Mesodermal cell (in vitro differentiated cells): ENCODE data around the gene RTN4.
"Not testable (repeated sequence)": the region's sequence is repeated elsewhere in the genome, so short reads cannot be mapped to it uniquely, and the experiment has no call there.

Experiments
- H3K27ac ChIP-seq: 2 replicates; pipeline ENCODE4 v1.7.0; 2013; ENCODE audit warnings: mild to moderate bottlenecking, low read depth, low read length, moderate library complexity; ENCODE audit not compliant: severe bottlenecking
- H3K36me3 ChIP-seq: 2 replicates; pipeline ENCODE4 v1.7.1; 2013; ENCODE audit warnings: mild to moderate bottlenecking, low read length, moderate library complexity; ENCODE audit not compliant: control insufficient read depth, insufficient read depth
- H3K4me1 ChIP-seq: one replicate; pipeline ENCODE4 v1.7.1; 2013; ENCODE audit warnings: mild to moderate bottlenecking, low read length; ENCODE audit not compliant: insufficient read depth, control insufficient read depth, poor library complexity, severe bottlenecking
- H3K4me3 ChIP-seq: 2 replicates; pipeline ENCODE4 v1.7.0; 2013; ENCODE audit warnings: low read length, control low read depth, mild to moderate bottlenecking; ENCODE audit not compliant: insufficient read depth, poor library complexity, severe bottlenecking; ENCODE audit errors: extremely low read depth
- H3K9me3 ChIP-seq: 2 replicates; pipeline ENCODE4 v1.7.1; 2013; ENCODE audit warnings: mild to moderate bottlenecking, low read length, moderate library complexity; ENCODE audit not compliant: control insufficient read depth
- WGBS, 2 experiments: methylation state at CpG; one replicate each; pipeline ENCODE4 v1.1.5; 2013; ENCODE audit warnings: missing lambda C conversion rate in 2 of 2; ENCODE audit not compliant: insufficient coverage in 2 of 2; 5-methylcytosine and 5-hydroxymethylcytosine counted together

RTN4 gene

DNA sequence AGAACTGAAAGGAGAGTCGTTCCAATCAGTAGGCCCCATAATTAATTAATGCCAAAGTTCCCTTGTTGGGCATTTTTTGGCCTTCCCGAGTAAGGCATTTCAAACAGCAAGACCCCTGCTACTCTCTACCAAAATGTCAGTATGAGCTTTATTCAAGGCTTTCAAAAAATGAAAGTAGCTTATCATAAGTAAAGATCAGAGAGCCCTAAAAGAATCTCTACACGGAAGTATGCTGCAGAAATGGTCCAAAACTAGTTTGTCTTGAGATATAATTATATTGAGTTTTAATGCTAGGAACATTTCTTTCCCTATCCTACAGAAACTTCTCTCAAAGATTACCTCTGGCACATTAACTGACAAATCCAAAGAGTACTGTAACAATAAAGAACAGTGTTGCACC lies 43.9 kb downstream of the RTN4 start:
- Histone ChIP-seq H3K4me3 (no peak overlapping the region), H3K27ac (no peak overlapping the region), H3K9me3 (no peaks in the 10 kb centered on the region), H3K36me3 (no peaks in the 10 kb centered on the region), H3K4me1 (peaks cover 37% of the 10 kb centered on the region)
- WGBS, 2 experiments: no CpG with 5 or more reads among the region's 3 CpGs

DNA sequence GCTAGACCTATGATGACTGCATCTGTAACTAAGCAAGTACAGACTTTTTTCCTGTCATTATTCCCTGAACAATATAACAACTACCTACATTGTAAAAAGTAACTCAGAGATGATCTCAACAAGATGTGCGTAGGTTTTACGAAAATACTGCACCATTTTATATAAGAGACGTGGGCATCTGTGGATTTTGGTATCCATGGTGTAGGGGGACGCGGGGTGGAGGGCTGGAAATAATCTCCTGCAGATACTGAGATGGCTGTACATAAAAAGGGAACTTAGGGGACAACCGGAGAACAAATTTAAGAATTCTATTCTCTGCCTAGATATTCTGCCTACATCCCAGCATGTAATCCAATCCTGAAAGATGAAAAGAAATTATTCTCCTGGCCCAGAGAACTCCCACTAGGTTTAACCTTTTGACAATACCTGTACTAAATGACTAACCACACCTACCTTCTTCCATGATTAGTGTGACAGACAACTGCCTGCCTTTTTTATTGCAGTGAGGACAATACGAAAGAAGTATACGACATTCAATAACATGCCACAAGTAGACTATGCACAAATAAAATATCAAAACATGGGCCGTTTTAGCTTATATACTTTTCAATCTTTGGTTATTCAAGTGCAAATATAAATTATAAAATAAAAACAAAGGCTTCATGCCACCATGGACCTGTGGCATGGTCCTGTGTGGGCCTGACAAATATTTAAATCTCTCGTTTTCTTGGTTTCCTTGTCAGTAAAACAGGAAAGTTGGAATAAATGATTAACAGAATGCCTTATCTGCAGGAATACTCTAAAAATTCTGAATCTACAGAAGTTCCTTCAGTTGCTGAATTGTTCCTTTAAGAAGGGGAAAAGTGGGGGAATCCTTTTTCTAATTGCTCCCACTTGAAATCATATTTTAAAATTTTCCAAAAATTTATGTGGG lies 46.3 kb downstream of the RTN4 start:
- H3K36me3 ChIP-seq: no peaks in the 10 kb centered on the region
- no peaks in the 10 kb centered on the region for H3K9me3 ChIP-seq
- WGBS, 2 experiments: 95 to 96% methylated on average over 5 of the region's 10 CpGs
- peaks cover 26% of the 10 kb centered on the region for H3K4me1 ChIP-seq
- no peak overlapping the region for H3K4me3 ChIP-seq
- H3K27ac ChIP-seq: no peak overlapping the region

DNA sequence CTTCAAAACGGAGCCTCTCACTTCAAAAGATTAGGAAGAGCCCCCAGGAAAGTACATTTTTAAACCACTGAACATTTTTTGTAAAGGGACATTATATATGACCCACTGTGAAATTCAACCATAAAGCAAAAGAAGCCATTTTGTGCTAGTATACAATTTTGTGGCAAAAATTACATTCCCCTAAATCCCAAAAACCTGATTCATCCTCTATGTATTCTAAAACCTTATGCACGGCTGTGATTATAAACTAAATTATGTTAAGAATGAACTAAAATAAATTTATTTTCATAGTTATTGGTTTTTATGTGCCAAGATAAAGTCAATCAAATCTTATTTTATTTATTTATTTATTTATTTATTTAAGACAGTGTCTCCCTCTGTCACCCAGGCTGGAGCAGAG lies 48.5 kb downstream of the RTN4 start:
- Histone ChIP-seq H3K36me3 (peaks cover 5% of the 10 kb centered on the region), H3K27ac (no peak overlapping the region), H3K4me1 (peaks cover 15% of the 10 kb centered on the region)

DNA sequence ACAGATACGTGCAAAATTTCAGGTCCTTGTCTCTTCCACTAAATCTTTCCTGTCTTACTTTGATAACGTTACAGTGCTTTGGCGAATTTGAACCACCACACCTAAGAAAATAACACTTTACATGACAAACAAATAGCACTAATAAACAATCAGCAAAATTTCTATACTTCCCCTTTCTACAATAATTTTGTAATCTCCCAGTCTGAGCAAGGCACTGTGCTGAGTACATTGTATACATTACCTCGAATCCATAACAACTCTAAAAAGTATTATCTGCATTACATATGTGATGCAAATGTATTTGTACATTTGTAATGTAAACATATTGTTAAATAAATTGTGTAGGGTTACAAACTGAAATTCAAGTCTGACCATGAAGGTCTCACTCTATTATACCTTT lies 49.9 kb downstream of the RTN4 start:
- WGBS, 2 experiments: 85 to 93% methylated on average over 3 of the region's 4 CpGs
- Histone ChIP-seq H3K36me3 (peaks cover 5% of the 10 kb centered on the region), H3K9me3 (no peaks in the 10 kb centered on the region), H3K4me1 (peaks cover 11% of the 10 kb centered on the region), H3K27ac (no peak overlapping the region), H3K4me3 (no peak overlapping the region)

More for the DNA sequence above, 48.5 kb downstream of the RTN4 start:
- H3K4me3 ChIP-seq: no peak overlapping the region
- WGBS, 2 experiments: no CpG with 5 or more reads among the region's 2 CpGs
- H3K9me3 ChIP-seq: no peaks in the 10 kb centered on the region

DNA sequence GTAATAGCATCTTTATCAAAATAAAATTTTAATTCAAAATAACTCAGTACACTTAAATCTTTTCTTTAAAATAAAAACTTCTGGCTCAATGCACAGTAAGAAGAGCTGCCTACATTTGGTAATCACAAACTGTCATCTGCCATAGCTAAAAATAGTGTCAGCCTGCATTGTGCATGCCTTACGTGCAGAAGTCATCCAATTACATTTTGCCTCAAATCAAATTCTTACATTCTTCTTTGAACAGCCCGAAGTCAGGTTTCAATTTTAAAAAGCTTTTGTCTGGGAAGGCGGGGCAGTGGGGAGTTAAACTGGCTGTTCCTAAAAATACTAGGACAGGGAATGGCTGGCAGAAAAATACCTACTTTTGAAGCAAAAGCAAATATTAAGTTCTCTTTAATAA lies 51.1 kb downstream of the RTN4 start:
- Histone ChIP-seq H3K4me3 (no peak overlapping the region), H3K9me3 (no peaks in the 10 kb centered on the region), H3K4me1 (peaks cover 11% of the 10 kb centered on the region), H3K27ac (no peak overlapping the region), H3K36me3 (peaks cover 5% of the 10 kb centered on the region)
- no CpG with 5 or more reads among the region's 3 CpGs for WGBS, 2 experiments

DNA sequence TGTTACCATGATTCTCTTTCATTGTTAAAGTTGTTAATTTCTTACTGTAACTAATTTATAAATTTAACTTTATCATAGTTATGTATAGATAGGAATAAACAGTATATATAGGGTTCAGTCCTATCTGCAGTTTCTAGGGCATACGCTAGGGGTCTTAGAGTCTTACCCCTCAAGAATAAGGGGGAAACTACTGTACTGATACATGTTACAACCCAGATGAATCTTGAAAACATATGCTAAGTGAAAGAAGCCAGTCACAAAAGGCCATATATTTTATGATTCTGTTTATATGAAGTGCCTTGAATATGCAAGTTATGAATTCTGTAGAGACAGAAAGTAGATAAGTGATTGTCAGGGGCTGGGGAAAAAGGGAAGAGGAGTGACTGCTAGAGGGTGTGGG lies 52.4 kb downstream of the RTN4 start:
- H3K4me3 ChIP-seq: no peak overlapping the region
- H3K9me3 ChIP-seq: no peaks in the 10 kb centered on the region
- peaks cover 11% of the 10 kb centered on the region for H3K4me1 ChIP-seq
- WGBS, 2 experiments: 80% methylated on average over 1 of the region's 1 CpG; no CpG with 5 or more reads in 1 of the 2 experiments
- no peak overlapping the region for H3K27ac ChIP-seq
- H3K36me3 ChIP-seq: peaks cover 8% of the 10 kb centered on the region

DNA sequence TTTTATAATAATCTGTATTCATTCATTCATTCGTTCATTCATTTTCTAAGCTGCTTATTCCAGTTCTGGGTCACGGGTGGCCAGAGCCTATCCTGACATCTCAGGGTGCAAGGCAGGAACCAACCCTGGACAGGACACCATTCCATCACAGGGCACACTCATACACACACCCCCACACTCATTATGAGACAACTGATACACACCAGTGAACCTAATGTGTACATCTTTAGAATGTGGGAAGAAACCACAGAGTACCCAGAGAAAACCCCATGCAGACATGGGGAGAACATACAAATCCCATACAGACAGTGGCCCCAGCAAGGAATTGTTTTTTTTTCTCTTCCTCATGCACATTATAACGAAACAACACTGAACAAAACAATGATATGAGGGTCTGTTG lies 54.7 kb downstream of the RTN4 start:
- Histone ChIP-seq H3K9me3 (no peaks in the 10 kb centered on the region), H3K4me1 (peaks cover 7% of the 10 kb centered on the region), H3K36me3 (peaks cover 8% of the 10 kb centered on the region), H3K4me3 (no peak overlapping the region), H3K27ac (no peak overlapping the region)
- no CpG with 5 or more reads among the region's 3 CpGs for WGBS, 2 experiments

DNA sequence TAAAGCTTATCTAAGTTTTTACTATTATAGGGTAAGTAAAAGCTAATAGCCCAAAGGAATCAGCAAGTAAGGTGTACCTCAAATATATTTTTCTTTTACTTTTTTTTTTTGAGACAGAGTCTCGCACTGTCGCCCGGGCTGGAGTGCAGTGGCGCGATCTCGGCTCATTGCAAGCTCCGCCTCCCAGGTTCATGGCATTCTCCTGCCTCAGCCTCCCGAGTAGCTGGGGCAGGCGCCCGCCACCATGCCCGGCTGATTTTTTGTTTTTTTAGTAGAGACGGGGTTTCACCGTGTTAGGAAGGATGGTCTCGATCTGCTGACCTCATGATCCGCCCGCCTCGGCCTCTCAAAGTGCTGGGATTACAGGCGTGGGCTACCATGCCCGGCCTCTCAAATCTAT lies 59.6 kb downstream of the RTN4 start:
- H3K27ac ChIP-seq, H3K9me3 ChIP-seq, H3K4me3 ChIP-seq, H3K4me1 ChIP-seq: not testable (repeated sequence)
- 87 to 93% methylated on average over 14 to 18 of the region's 19 CpGs for WGBS, 2 experiments
- peaks cover 21% of the 10 kb centered on the region for H3K36me3 ChIP-seq

DNA sequence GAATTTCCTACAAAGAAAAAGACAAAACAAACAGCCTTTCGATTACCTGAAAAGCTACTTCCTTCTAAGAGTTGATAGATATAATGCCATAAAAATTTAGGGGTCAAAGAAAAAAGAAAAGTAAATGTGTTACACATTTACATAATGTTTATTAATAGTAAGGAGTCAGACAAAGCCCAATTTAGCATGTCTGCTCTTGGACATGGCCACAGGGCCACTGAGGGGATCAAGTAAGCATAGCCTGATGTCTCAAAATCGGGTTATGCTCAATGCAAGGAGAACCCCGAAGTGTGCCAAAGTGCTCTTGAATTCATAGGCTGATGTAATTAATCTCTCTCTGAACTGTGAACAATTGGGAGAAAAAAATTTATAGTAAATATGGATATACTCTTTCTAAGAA lies 61.6 kb downstream of the RTN4 start:
- 100% methylated on average over 2 of the region's 3 CpGs; no CpG with 5 or more reads in 1 of the 2 experiments for WGBS, 2 experiments
- Histone ChIP-seq H3K4me1 (peaks cover 11% of the 10 kb centered on the region), H3K9me3 (no peaks in the 10 kb centered on the region), H3K27ac (no peak overlapping the region), H3K36me3 (peaks cover 30% of the 10 kb centered on the region), H3K4me3 (no peak overlapping the region)

DNA sequence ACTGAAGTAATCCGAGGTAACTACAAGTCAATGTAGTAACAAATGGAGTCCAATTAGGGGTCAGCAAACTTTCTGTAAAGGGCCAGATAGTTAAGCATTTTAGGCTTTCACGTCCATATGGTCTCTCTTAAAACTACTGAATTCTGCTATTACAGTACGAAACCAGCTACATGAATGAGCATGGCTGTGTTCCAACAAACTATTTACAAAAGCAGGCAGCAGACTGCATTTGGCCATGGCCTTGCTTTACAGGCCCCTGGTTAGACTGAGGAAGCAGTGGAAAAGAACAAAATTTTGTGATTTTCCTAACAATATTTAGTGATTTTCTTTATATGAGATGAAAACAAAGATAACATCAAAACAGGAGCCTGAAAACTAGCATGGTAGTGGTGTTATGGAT lies 64.0 kb downstream of the RTN4 start:
- Histone ChIP-seq H3K27ac (no peak overlapping the region), H3K36me3 (peaks cover 49% of the 10 kb centered on the region)
- WGBS, 2 experiments: 94 to 97% methylated on average over 2 to 3 of the region's 3 CpGs

DNA sequence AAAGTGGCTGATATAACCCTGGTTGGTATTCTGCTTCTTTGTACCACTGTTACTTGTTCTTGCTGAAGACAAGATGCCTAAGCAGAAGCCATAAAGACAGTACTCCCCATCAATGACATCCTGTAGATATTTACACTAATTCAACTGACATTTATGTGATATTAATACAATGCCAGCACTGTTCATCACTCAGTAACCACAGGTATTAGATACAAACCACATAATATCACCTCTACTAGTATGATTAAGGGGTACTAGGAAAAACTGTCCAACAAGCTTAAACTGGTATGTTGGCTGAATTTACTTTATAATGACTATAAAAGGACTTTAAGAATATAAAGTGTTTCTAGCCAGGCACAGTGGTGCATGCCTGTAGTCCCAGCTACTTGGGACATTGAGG lies 65.8 kb downstream of the RTN4 start:
- H3K36me3 ChIP-seq: peaks cover 63% of the 10 kb centered on the region
- H3K27ac ChIP-seq: no peak overlapping the region
- no peaks in the 10 kb centered on the region for H3K9me3 ChIP-seq
- H3K4me1 ChIP-seq: peaks cover 11% of the 10 kb centered on the region
- H3K4me3 ChIP-seq: no peak overlapping the region

More for the DNA sequence above, 64.0 kb downstream of the RTN4 start:
- peaks cover 11% of the 10 kb centered on the region for H3K4me1 ChIP-seq
- H3K4me3 ChIP-seq: no peak overlapping the region
- no peaks in the 10 kb centered on the region for H3K9me3 ChIP-seq
